IMR-90 (cell line): ENCODE measurements around the gene PSEN2. TPM values are rescaled to one million over a fixed set of nuclear protein-coding genes. Genes with fewer than 3 reads are reported as not detected.

ENCODE experiments used
- ATAC-seq: fragments of 200-7000 bp; cut with Tn5 transposase; 2 replicates; pipeline ENCODE4 v1.9.1; 2020; ENCODE audit warnings: low read depth, mild to moderate bottlenecking, moderate library complexity
- BruUV-seq: library from RNA; stranded (reverse); fragments of 400-500 nt; replicated peaks from 2 replicates; lab custom pipeline; 2021; lab: Mats Ljungman, UMichigan
- CTCF ChIA-PET: fragments of 300-600 bp; formaldehyde crosslinking; extraction: SDS; loops from one replicate; lab custom pipeline; 2021; ENCODE audit warnings: antibody characterized with exemption; lab: Yijun Ruan, JAX
- POLR2A ChIA-PET: fragments of 300-600 bp; sonication (Branson Sonifier 250); formaldehyde crosslinking; loops from one replicate; lab custom pipeline; 2022; ENCODE audit warnings: antibody characterized with exemption; ENCODE audit not compliant: unreplicated experiment; lab: Charles Lee
- DNase-seq: peaks from one replicate; pipeline ENCODE4 v3.0.0; 2013
- H2AFZ ChIP-seq: replicated peaks from 2 replicates; pipeline ENCODE3; 2013; ENCODE audit warnings: low read length, mild to moderate bottlenecking; ENCODE audit not compliant: poor library complexity
- H2AK5ac ChIP-seq: 2 replicates; pipeline ENCODE4 v1.6.1; 2013; ENCODE audit warnings: low read depth, low read length, inconsistent platforms
- H2AK9ac ChIP-seq: replicated peaks from 2 replicates; pipeline ENCODE3; 2013; ENCODE audit warnings: mild to moderate bottlenecking, low read depth, low read length, moderate library complexity; ENCODE audit not compliant: poor library complexity
- H2BK120ac ChIP-seq: 2 replicates; pipeline ENCODE4 v1.6.1; 2013; ENCODE audit warnings: low read depth, low read length, inconsistent platforms
- H2BK15ac ChIP-seq: 3 replicates; pipeline ENCODE4 v1.6.1; 2013; ENCODE audit warnings: low read depth, low read length, inconsistent platforms
- H2BK20ac ChIP-seq: 2 replicates; pipeline ENCODE4 v1.6.1; 2013; ENCODE audit warnings: low read depth, mild to moderate bottlenecking, inconsistent platforms, low read length, moderate library complexity
- H2BK5ac ChIP-seq: 2 replicates; pipeline ENCODE4 v1.6.1; 2013; ENCODE audit warnings: mild to moderate bottlenecking, low read depth, low read length, inconsistent platforms; ENCODE audit not compliant: poor library complexity, severe bottlenecking
- H3K14ac ChIP-seq: replicated peaks from 2 replicates; pipeline ENCODE4 v1.6.1; 2013; ENCODE audit warnings: low read depth, low read length, inconsistent platforms
- H3K18ac ChIP-seq: 2 replicates; pipeline ENCODE4 v1.6.1; 2013; ENCODE audit warnings: low read depth, low read length, control low read depth
- H3K23ac ChIP-seq: 2 replicates; pipeline ENCODE4 v1.6.1; 2013; ENCODE audit warnings: low read depth, low read length, inconsistent platforms
- H3K27ac ChIP-seq: 2 replicates; pipeline ENCODE4 v1.5.1; 2013; ENCODE audit warnings: mild to moderate bottlenecking, control low read depth, low read length; ENCODE audit not compliant: insufficient read depth
- H3K27me3 ChIP-seq: 2 replicates; pipeline ENCODE4 v1.6.1; 2013; ENCODE audit warnings: low read length; ENCODE audit not compliant: control insufficient read depth, insufficient read depth
- H3K36me3 ChIP-seq: 2 replicates; pipeline ENCODE4 v1.6.1; 2013; ENCODE audit warnings: low read length, mixed read lengths; ENCODE audit not compliant: control insufficient read depth, insufficient read depth
- H3K4ac ChIP-seq: 2 replicates; pipeline ENCODE4 v1.6.1; 2013; ENCODE audit warnings: low read depth, low read length, inconsistent platforms
- H3K4me1 ChIP-seq: 2 replicates; pipeline ENCODE4 v1.6.1; 2013; ENCODE audit warnings: low read length, mixed read lengths; ENCODE audit not compliant: control insufficient read depth, insufficient read depth
- H3K4me2 ChIP-seq: 2 replicates; pipeline ENCODE4 v1.6.1; 2013; ENCODE audit warnings: low read depth, mild to moderate bottlenecking, control low read depth, low read length, moderate library complexity
- H3K4me3 ChIP-seq: 2 replicates; pipeline ENCODE4 v1.5.1; 2013; ENCODE audit warnings: low read depth, mild to moderate bottlenecking, control low read depth, low read length, moderate library complexity; ENCODE audit not compliant: insufficient read depth
- H3K56ac ChIP-seq: 2 replicates; pipeline ENCODE4 v1.6.1; 2013; ENCODE audit warnings: low read length, inconsistent platforms; ENCODE audit not compliant: insufficient read depth; ENCODE audit errors: extremely low read depth
- H3K79me1 ChIP-seq, 2 experiments: 2 replicates each; pipeline ENCODE4 v1.6.1; 2013; ENCODE audit warnings: low read length in 2 of 2, inconsistent platforms in 1 of 2, low read depth in 1 of 2
- H3K9ac ChIP-seq: 2 replicates; pipeline ENCODE4 v1.6.1; 2013; ENCODE audit warnings: low read depth, low read length, control low read depth
- H3K9me1 ChIP-seq: 2 replicates; pipeline ENCODE4 v1.6.1; 2013; ENCODE audit warnings: low read length, inconsistent platforms; ENCODE audit not compliant: insufficient read depth
- H3K9me3 ChIP-seq: 2 replicates; pipeline ENCODE4 v1.6.1; 2013; ENCODE audit warnings: low read length; ENCODE audit not compliant: control insufficient read depth, insufficient read depth
- H4K20me1 ChIP-seq: 2 replicates; pipeline ENCODE4 v1.6.1; 2013; ENCODE audit warnings: low read length, inconsistent platforms; ENCODE audit not compliant: insufficient read depth
- H4K5ac ChIP-seq: 2 replicates; pipeline ENCODE4 v1.6.1; 2013; ENCODE audit warnings: mild to moderate bottlenecking, low read depth, low read length, control low read depth
- H4K8ac ChIP-seq, 2 experiments: 2 replicates each; pipeline ENCODE4 v1.6.1; 2013; ENCODE audit warnings: low read depth in 2 of 2, low read length in 2 of 2, control low read depth in 1 of 2, inconsistent platforms in 1 of 2
- H4K91ac ChIP-seq: 2 replicates; pipeline ENCODE4 v1.6.1; 2013; ENCODE audit warnings: low read depth, low read length, inconsistent platforms; ENCODE audit not compliant: insufficient read depth
- BHLHE40 ChIP-seq: fragments of 150-350 bp; IDR thresholded peaks from 2 replicates; pipeline ENCODE4 v1.6.1; 2016; ENCODE audit warnings: mild to moderate bottlenecking, low read depth, low read length
- CTCF ChIP-seq: conservative IDR thresholded peaks from 2 replicates; pipeline ENCODE4 v1.5.1; 2012; ENCODE audit warnings: mild to moderate bottlenecking, low read depth, low read length, improper control_type of control experiment
- ELK1 ChIP-seq: fragments of 150-350 bp; IDR thresholded peaks from 2 replicates; pipeline ENCODE4 v1.6.1; 2016; ENCODE audit warnings: low read depth, mild to moderate bottlenecking, low read length, moderate library complexity, borderline replicate concordance
- POLR2A ChIP-seq: IDR thresholded peaks from 2 replicates; pipeline ENCODE4 v1.6.1; 2012; ENCODE audit warnings: mild to moderate bottlenecking, low read depth, low read length
- RFX5 ChIP-seq: IDR thresholded peaks from 2 replicates; pipeline ENCODE4 v1.8.0; 2012; ENCODE audit warnings: low read depth, mild to moderate bottlenecking, low read length, moderate library complexity
- WGBS, 2 experiments: methylation state at CpG; one replicate each; pipeline versions ENCODE4 v1.1.5 to v1.1.7; 2013; ENCODE audit warnings: missing lambda C conversion rate in 2 of 2; ENCODE audit not compliant: insufficient read length in 1 of 2; ENCODE audit errors: extremely low coverage in 2 of 2; 5-methylcytosine and 5-hydroxymethylcytosine counted together
- dilution Hi-C: fragments of 300-500 bp; cut with HindIII; formaldehyde crosslinking; loops from one replicate; pipeline ENCODE4 v1.14.3; 2018; ENCODE audit warnings: low sequenced_read_pairs; ENCODE audit not compliant: unreplicated experiment
- in situ Hi-C: fragments of 300-500 bp; cut with MboI; formaldehyde crosslinking; loops from 3 replicates; pipeline ENCODE4 v1.14.3; 2019; ENCODE audit warnings: low sequenced_read_pairs, inconsistent platforms, mixed read lengths
- intact Hi-C: fragments of 100-400 bp; cut with micrococcal nuclease; formaldehyde crosslinking; loops from 2 replicates; pipeline ENCODE4 v1.10.0; 2022
- polyA plus RNA-seq, 3 experiments: library from polyadenylated mRNA; depleted of rRNA; stranded (reverse); fragments of >200 nt; gene quantifications; 2 replicates each; pipeline ENCODE4 v1.2.3, GENCODE V29; 2012; ENCODE audit warnings: low replicate concordance in 1 of 3
- total RNA-seq: library from RNA; depleted of rRNA; stranded (reverse); fragments of >200 nt; gene quantifications from 2 replicates; pipeline ENCODE4 v1.2.3, GENCODE V29; 2012

PSEN2 gene
- total and polyA plus RNA-seq, 2 of the 4 experiments (the other 2 are of a cell fraction) = 15.0 to 24.4 TPM

- H3K27me3 ChIP-seq = no peaks in the 10 kb centered on the region
- H2BK15ac ChIP-seq = no peak overlapping the region
- no peak for ATAC-seq
- in situ Hi-C loops (no loop called here), intact Hi-C loops (loop anchor here (10.0 kb wide), 1 partner anchor 63 kb away; no protein-coding TSS in a partner anchor), dilution Hi-C loops (no loop called here)
- peaks cover 12% of the 10 kb centered on the region; the same call in 1 of the 2 replicates for H3K9me1 ChIP-seq
- no peak overlapping the region for H3K18ac ChIP-seq
- no peak overlapping the region for H2AK5ac ChIP-seq
- H4K91ac ChIP-seq = no peak overlapping the region
- H2BK120ac ChIP-seq = no peak overlapping the region
- H2AK9ac ChIP-seq = no peak overlapping the region
- H3K4me3 ChIP-seq = no peak overlapping the region
- H4K8ac ChIP-seq = no peak overlapping the region
- H3K9me3 ChIP-seq = no peaks in the 10 kb centered on the region
- H3K4me1 ChIP-seq = peaks cover 4% of the 10 kb centered on the region; the same call in 1 of the 2 replicates
- POLR2A ChIA-PET = no interaction called here
- no peaks in the 10 kb centered on the region for H3K79me1 ChIP-seq
- H3K27ac ChIP-seq = no peak overlapping the region
- no peak overlapping the region for H2BK5ac ChIP-seq
- H3K4me2 ChIP-seq = no peak overlapping the region
- CTCF ChIA-PET = no interaction called here
- no peak overlapping the region for H3K23ac ChIP-seq
- no peak overlapping the region for H3K9ac ChIP-seq
- no peak overlapping the region for H3K14ac ChIP-seq
- no peaks in the 10 kb centered on the region for H4K20me1 ChIP-seq
- TF ChIP-seq BHLHE40 = no peak
- TF ChIP-seq RFX5 = no peak
- TF ChIP-seq ELK1 = no peak
- TF ChIP-seq CTCF = no peak
- no peak for TF ChIP-seq POLR2A
- DNase-seq = no peak
- H2AFZ ChIP-seq = no peak overlapping the region
- H2BK20ac ChIP-seq = no peak overlapping the region
- BruUV-seq = no TSS peak
- peaks cover 2% of the 10 kb centered on the region for H3K36me3 ChIP-seq
- H3K4ac ChIP-seq = no peak overlapping the region
- no peak overlapping the region for H3K56ac ChIP-seq
- no peak overlapping the region for H4K5ac ChIP-seq
- no CpG with 5 or more reads among the region's 4 CpGs for WGBS, 2 experiments
Measured at GRCh38 chr1:226901421-226901820, 31.0 kb downstream of the PSEN2 start.
